ENCODE results near the gene RBM20. TPM values are rescaled to one million over a fixed set of nuclear protein-coding genes. Genes with fewer than 3 reads are reported as not detected.
A peak's percentile ranks its signal among the peaks of the same experiment; 100 is the strongest.
"Not testable (repeated sequence)": the region's sequence is repeated elsewhere in the genome, so short reads cannot be mapped to it uniquely, and the experiment has no call there.

The RBM20 gene
- polyA plus RNA-seq, 3 donors from 2014 or later = not detected

- Mint-ChIP-seq H3K27ac (peak overlapping the region; percentile 96 to 100 (median 98)), H3K4me3 (peak overlapping the region in 3 of 5 donors; percentile 32 to 72 (median 57)), H3K9me3 (no peaks in the 10 kb centered on the region), H3K36me3 (no peaks in the 10 kb centered on the region), H3K27me3 (ENCODE audit: low read depth in 3 of 3) (peaks cover 2 to 10% (median 4%) of the 10 kb centered on the region in 3 donors), H3K4me1 (peaks cover 91 to 92% of the 10 kb centered on the region in 2 donors)
- DNase-seq = no peak
Measured at GRCh38 chr10:110861476-110861875, 217.3 kb downstream of the RBM20 start.

GRCh38 chr10:110861930-110862649 is 218.0 kb downstream of the RBM20 start:
- Mint-ChIP-seq H3K4me1 (peaks cover 96 to 97% of the 10 kb centered on the region in 2 donors), H3K27ac (peak overlapping the region; percentile 84 to 100 (median 95)), H3K27me3 (ENCODE audit: low read depth in 3 of 3) (peaks cover 2 to 10% (median 4%) of the 10 kb centered on the region in 3 donors), H3K36me3 (no peaks in the 10 kb centered on the region), H3K9me3 (no peaks in the 10 kb centered on the region), H3K4me3 (peak overlapping the region in 4 of 5 donors; percentile 21 to 46 (median 27))
- DNase-seq = no peak

- Mint-ChIP-seq H3K4me3 (peak overlapping the region in 1 of 5 donors; percentile 4), H3K27ac (peak overlapping the region; percentile 98 to 100 (median 99)), H3K9me3 (no peaks in the 10 kb centered on the region), H3K27me3 (ENCODE audit: low read depth in 3 of 3) (peaks cover 3 to 10% (median 4%) of the 10 kb centered on the region in 3 donors), H3K36me3 (no peaks in the 10 kb centered on the region), H3K4me1 (peaks cover 96 to 97% of the 10 kb centered on the region in 2 donors)
- DNase-seq = no peak
Measured at GRCh38 chr10:110862961-110863360, 218.8 kb downstream of the RBM20 start.

- Mint-ChIP-seq H3K27me3 (ENCODE audit: low read depth in 3 of 3) (peaks cover 3 to 6% (median 4%) of the 10 kb centered on the region in 3 donors), H3K4me3 (no peak overlapping the region), H3K4me1 (peaks cover 96 to 97% of the 10 kb centered on the region in 2 donors), H3K27ac (peak overlapping the region; percentile 98 to 100 (median 99)), H3K9me3 (no peaks in the 10 kb centered on the region), H3K36me3 (no peaks in the 10 kb centered on the region)
- DNase-seq = no peak
Measured at GRCh38 chr10:110863361-110863760, 219.2 kb downstream of the RBM20 start.

GRCh38 chr10:110863956-110864355 is 219.8 kb downstream of the RBM20 start:
- H3K27ac Mint-ChIP-seq = peak overlapping the region; percentile 98 to 100 (median 99)
- no peaks in the 10 kb centered on the region for H3K36me3 Mint-ChIP-seq
- H3K4me1 Mint-ChIP-seq = peaks cover 98 to 99% of the 10 kb centered on the region in 2 donors
- H3K4me3 Mint-ChIP-seq = peak overlapping the region in 4 of 5 donors; percentile 74 to 92 (median 89)
- no peaks in the 10 kb centered on the region for H3K9me3 Mint-ChIP-seq
- H3K27me3 Mint-ChIP-seq (ENCODE audit: low read depth in 3 of 3) = peaks cover 3 to 6% (median 5%) of the 10 kb centered on the region in 3 donors
- DNase-seq = no peak

GRCh38 chr10:110864662-110865140 is 220.6 kb downstream of the RBM20 start:
- DNase-seq = peak; percentile 83 to 85 (median 85)
- H3K27ac Mint-ChIP-seq = peak overlapping the region; percentile 98 to 100 (median 99)
- H3K27me3 Mint-ChIP-seq (ENCODE audit: low read depth in 3 of 3) = peaks cover 3 to 6% (median 6%) of the 10 kb centered on the region in 3 donors
- peaks cover 98 to 100% of the 10 kb centered on the region in 2 donors for H3K4me1 Mint-ChIP-seq
- no peaks in the 10 kb centered on the region for H3K9me3 Mint-ChIP-seq
- no peaks in the 10 kb centered on the region for H3K36me3 Mint-ChIP-seq
- H3K4me3 Mint-ChIP-seq = peak overlapping the region; percentile 74 to 92 (median 88)

- no peaks in the 10 kb centered on the region for H3K9me3 Mint-ChIP-seq
- H3K4me1 Mint-ChIP-seq = peaks cover 98 to 100% of the 10 kb centered on the region in 2 donors
- H3K27me3 Mint-ChIP-seq (ENCODE audit: low read depth in 3 of 3) = peaks cover 2 to 6% (median 3%) of the 10 kb centered on the region in 3 donors
- DNase-seq = no peak
- H3K4me3 Mint-ChIP-seq = peak overlapping the region; percentile 74 to 92 (median 88)
- H3K36me3 Mint-ChIP-seq = no peaks in the 10 kb centered on the region
- H3K27ac Mint-ChIP-seq = peak overlapping the region; percentile 98 to 100 (median 99)
Measured at GRCh38 chr10:110865186-110865808, 221.2 kb downstream of the RBM20 start.

GRCh38 chr10:110865809-110866482 is 221.8 kb downstream of the RBM20 start:
- no peak for DNase-seq
- Mint-ChIP-seq H3K36me3 (no peaks in the 10 kb centered on the region), H3K9me3 (no peaks in the 10 kb centered on the region), H3K4me1 (peaks cover 98 to 100% of the 10 kb centered on the region in 2 donors), H3K27ac (peak overlapping the region; percentile 98 to 100 (median 99)), H3K4me3 (peak overlapping the region; percentile 39 to 92 (median 74)), H3K27me3 (ENCODE audit: low read depth in 3 of 3) (peaks cover 6 to 8% (median 7%) of the 10 kb centered on the region in 3 donors)

GRCh38 chr10:110867011-110867806 is 223.1 kb downstream of the RBM20 start:
- Mint-ChIP-seq H3K27ac (peak overlapping the region; percentile 96 to 100 (median 99)), H3K4me3 (peak overlapping the region; percentile 49 to 100 (median 59)), H3K27me3 (ENCODE audit: low read depth in 3 of 3) (peaks cover 17 to 18% (median 17%) of the 10 kb centered on the region in 3 donors), H3K4me1 (peaks cover 93 to 97% of the 10 kb centered on the region in 2 donors)
- not testable (repeated sequence) for H3K36me3 Mint-ChIP-seq, H3K9me3 Mint-ChIP-seq, DNase-seq

GRCh38 chr10:110867807-110868465 is 223.8 kb downstream of the RBM20 start:
- Mint-ChIP-seq H3K4me1 (peaks cover 87 to 94% of the 10 kb centered on the region in 2 donors), H3K4me3 (peak overlapping the region; percentile 96 to 100 (median 98))
- no peak for DNase-seq

GRCh38 chr10:110868981-110869380 is 224.8 kb downstream of the RBM20 start:
- H3K4me1 Mint-ChIP-seq = peaks cover 84 to 94% of the 10 kb centered on the region in 2 donors
- peaks cover 0 to 5% (median 2%) of the 10 kb centered on the region in 3 donors for H3K36me3 Mint-ChIP-seq
- DNase-seq = peak; percentile 73 to 77 (median 75)
- peak overlapping the region; percentile 96 to 100 (median 99) for H3K27ac Mint-ChIP-seq
- peak overlapping the region; percentile 96 to 100 (median 98) for H3K4me3 Mint-ChIP-seq
- H3K27me3 Mint-ChIP-seq (ENCODE audit: low read depth in 3 of 3) = peaks cover 19 to 27% (median 20%) of the 10 kb centered on the region in 3 donors
- H3K9me3 Mint-ChIP-seq = no peaks in the 10 kb centered on the region

More at GRCh38 chr10:110867807-110868465, 223.8 kb downstream of the RBM20 start:
- Mint-ChIP-seq H3K36me3 (peaks cover 0 to 5% (median 2%) of the 10 kb centered on the region in 3 donors), H3K27me3 (ENCODE audit: low read depth in 3 of 3) (peaks cover 20 to 24% (median 21%) of the 10 kb centered on the region in 3 donors), H3K27ac (peak overlapping the region; percentile 96 to 100 (median 99)), H3K9me3 (no peaks in the 10 kb centered on the region)

- Mint-ChIP-seq H3K9me3 (no peaks in the 10 kb centered on the region), H3K27me3 (ENCODE audit: low read depth in 3 of 3) (peaks cover 16 to 27% (median 20%) of the 10 kb centered on the region in 3 donors), H3K27ac (peak overlapping the region; percentile 96 to 100 (median 99)), H3K4me1 (peaks cover 78 to 92% of the 10 kb centered on the region in 2 donors), H3K36me3 (peaks cover 0 to 5% (median 2%) of the 10 kb centered on the region in 3 donors), H3K4me3 (peak overlapping the region; percentile 96 to 100 (median 98))
- DNase-seq = no peak
Measured at GRCh38 chr10:110870823-110871297, 226.7 kb downstream of the RBM20 start.

Measured in immature natural killer cell (primary cell).